Stimulated activated CD4-positive, alpha-beta T cell treated with anti-CD3 and anti-CD28 coated beads, Interleukin-15, amount 100 ng/mL, for 24 hours (primary cell): ENCODE results near the gene KCNQ5.

Experiments used
- DNase-seq: peaks from one replicate; pipeline ENCODE4 v3.0.0-alpha.2; 2020

The KCNQ5 gene

DNA sequence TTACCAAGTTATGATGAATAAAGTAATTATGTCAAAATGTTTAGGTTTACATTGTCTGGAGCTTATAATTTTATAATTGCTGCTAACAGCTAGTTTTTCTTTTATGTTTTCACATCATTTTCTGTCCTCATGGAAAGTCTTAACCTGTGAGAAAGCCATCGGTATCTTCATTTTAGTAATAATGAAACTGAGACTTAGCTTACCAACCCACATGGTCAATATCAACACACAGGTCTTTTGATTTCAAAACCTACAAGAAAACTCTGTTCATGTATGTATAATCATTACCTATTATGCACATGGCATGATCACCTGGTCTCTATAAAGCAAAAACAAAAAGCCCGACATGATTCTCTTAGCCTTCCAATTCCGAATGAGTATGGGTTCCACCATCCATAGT, 61.9 kb downstream of the KCNQ5 start:
- no peak for DNase-seq

DNA sequence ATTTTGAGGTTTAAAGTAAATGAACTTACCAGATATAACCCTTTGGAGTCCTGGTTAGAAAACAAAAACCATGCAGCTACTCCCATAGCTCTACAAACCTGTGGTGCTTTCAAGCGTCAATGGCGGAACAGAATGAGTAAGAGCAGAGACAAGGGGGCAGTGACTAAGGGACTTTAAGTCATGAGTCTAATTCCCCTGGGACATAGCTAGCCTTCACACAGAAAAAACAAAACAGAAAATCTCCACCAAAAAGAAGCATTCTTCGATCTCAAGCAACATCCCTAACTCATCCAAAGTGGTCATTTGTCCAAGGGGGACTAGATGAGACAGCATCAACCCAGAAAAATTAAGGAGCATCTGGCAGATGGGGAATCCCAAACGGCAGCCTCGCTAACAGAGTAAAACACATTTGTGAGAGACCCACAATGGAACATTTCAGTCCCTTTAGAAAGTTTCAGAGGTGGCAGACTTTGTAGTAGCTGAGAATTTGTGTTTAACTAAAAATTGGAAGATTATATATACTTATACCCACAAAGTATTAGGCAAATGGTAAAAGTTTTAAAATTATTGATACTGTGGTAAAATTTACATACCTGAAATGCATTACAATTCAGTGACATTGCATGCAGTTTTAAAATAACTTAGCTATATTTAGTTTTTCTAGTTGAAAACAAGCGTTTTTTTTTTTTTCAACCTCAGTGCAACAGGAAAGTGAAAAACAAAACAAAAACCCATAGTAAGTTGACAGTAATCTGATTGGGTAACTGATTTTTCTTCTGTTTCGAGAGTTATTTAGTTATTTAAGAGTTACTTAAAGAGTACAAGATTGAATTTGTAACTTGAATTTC, 67.5 kb downstream of the KCNQ5 start:
- no peak for DNase-seq

DNA sequence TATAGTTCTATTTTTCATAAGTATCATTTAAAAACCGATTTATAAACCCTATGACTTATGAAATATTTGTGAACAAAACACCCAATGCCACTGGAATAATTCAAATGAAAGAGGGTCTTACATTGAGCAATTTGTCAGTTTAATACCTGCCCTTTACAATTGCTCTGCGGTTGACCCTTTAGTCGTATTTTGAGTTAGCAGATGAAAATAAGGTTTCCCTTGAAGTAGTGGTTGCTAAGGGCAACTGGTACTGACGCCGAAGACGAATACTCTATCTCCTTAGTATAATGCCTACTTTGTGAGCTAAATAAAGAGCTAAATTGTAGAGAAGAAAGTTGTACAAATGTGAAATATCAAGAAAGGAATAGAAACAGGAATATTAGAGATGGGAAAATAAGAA, 69.4 kb downstream of the KCNQ5 start:
- no peak for DNase-seq

DNA sequence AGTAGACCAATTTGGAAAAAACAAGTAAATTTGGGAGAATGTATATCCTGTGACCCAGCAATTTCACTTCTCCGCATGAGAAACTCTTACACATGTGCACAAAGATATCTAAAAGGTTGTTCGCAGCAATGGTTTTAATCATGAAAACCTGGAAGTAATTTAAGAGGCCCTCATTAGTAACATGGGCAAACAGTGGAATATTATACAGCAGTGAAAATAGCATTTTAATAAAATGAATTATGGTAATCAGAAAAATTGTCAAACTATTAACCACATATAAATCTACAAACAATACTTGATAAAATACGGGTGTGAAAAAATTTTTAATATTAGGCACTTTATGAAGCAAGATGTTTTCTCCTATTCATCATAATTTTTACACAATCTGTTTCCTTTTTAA, 74.2 kb downstream of the KCNQ5 start:
- no peak for DNase-seq

DNA sequence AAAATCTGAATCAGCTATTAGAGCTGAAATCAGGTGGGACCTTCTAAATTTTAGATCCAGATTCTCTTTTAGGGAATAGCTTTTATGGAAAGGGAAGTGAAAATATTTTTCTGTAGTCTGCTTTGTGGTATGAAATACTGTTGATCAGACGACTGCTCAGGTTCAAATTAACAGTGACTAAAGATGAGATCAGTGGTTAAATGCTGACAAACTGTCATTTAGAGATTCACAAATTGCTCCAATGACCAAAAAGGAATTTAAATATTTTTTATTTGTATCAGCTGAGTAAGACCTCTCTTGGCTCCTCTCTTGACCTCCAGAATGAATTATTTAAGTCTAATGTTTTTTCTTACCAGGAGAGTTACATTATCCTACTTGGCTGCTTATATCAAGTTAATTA, 77.3 kb downstream of the KCNQ5 start:
- no peak for DNase-seq

DNA sequence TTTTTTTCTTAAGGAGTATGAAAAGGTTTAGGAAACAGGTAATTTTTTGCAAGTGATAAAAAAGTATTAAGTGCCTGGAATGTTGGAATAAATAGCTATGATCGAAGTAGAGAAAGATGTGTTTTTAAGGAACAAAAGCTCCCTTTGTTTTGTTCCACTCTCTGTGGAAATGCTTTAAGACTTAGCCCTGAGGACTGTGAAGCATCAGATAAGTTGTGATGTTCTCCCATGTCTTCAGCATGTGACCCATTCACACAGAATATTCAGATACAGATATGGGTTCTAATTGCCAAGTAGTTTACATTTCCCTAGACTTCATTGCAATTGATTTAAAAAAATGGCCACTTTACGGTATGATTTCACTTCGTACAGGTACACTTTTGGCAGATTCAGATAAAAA, 80.6 kb downstream of the KCNQ5 start:
- DNase-seq, result no peak

DNA sequence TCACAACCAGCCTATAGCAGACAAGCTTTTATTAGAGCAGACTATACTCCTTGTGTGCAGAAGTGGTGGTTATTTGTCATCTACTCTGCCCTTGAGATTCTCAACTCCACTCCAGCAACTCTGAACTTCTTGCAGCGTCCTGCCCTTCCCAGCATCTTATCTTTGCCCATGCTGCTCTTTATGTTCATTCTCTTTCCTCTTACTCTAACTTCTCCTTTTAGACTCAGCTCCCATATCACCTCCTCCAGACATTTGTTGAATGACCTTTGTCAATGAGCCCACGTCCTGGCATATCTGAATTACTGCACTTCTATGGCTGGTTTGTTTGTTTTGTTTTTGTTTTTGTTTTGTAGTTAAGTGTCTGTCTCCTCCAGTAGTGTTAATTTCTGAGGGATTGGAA, 81.2 kb downstream of the KCNQ5 start:
- no peak for DNase-seq

DNA sequence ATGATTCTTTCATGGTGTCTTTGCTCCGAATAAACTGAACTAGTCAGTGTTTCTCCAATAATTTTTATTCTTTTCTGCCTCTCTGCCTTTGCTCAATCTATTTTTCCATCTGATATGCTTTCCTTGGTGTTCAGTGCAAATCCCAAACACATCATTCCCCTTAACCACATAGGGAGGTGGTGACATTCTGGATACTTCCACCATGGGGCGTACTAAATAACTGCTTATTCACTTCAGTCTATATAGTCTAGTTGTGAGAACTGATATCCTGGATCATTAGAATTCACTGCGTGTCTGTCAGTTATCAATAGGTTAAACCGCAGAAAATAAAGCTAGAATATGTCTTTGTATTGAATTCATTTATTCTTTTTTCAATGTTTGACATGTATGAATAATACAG, 83.1 kb downstream of the KCNQ5 start:
- no peak for DNase-seq

DNA sequence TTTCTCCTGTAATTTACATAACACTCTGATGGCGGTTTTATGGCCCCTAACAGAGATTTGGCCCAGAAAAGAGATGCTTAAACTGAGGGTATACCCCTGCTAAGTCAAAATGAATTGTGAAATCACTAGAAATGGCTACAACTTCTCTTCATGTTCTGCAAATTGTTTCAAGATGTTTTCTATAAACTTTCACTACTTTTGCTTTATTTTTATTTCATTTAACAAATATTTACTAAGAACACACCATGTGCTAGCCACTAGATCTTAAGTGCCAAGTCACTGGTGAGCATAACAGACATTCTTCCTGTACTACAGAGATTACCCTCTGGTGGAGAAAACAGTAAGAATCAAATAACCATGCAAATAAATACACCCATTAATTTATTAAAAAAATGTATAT, 87.6 kb downstream of the KCNQ5 start:
- DNase-seq, result no peak

DNA sequence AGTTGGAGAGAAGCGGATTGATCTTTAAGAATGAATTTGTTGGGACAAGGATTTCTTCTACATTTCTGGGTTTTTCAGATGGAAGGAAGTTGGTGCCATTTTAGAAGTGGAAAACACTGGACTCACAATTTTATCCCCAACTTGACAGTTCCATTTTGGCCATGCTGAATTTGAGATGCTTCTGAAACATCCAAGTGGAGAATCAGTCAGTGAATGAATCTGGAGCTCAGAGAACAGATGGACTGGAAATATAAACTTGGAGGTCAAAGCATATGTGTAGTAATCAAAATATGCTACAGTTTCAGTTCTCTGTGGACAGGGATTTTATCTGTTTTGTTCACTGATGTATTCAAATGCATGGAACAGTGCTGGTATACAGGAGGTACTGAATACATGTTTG, 89.9 kb downstream of the KCNQ5 start:
- no peak for DNase-seq

DNA sequence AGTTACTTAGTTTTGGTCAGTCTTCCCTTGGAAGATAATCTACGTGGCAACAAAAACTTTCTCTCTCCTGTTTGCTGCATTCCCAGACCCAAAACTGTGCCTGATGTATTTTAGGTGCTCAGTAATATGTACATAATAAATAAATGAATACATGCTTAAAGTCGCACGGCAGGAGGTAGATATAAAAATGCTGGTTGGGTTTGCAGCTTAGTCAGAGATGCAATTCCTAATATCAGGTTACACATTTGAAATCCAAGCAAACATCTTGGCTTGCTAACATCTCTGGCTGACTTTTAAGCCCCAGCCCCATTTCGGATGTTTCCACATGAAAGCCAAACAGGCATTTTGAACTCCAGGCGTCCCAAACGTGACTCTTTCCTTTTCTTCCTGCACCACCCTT, 91.0 kb downstream of the KCNQ5 start:
- no peak for DNase-seq

DNA sequence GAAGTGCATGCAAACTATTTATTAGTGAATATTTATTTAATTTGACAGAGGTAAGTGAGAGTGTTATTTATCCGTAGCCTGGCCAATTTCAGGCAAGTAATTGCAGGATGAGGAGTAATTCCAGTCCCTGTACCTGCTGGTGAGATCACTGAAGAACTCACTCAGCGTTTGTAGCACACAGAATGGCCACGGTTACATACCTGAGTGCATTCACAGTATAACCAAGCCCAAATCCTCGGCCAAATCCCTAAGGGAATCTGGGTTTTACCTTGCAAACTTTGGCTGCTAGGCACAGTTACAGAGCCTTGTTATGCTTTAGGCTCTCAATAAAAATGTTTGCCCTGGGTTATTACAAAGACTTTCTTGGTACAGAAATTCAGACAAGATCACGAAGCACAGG, 93.3 kb downstream of the KCNQ5 start:
- DNase-seq, result no peak

DNA sequence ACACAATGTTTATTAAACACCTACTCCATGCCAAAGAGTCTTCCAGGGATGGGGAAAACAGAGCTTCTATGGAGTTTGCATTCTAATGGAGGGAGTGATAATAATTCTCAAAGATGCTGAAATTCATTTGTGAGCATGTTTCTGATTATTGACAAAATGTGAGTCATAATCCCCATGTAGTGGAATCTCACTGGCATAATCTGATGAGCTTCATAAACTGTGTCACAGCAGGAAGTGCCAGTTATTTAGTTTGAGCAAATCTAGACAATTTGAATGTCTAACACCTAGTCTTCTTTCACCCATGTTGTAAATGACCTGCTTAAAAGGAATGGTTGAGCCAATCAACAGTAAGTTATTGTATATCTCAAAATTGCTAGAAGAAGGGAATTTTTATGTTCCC, 95.1 kb downstream of the KCNQ5 start:
- no peak for DNase-seq

DNA sequence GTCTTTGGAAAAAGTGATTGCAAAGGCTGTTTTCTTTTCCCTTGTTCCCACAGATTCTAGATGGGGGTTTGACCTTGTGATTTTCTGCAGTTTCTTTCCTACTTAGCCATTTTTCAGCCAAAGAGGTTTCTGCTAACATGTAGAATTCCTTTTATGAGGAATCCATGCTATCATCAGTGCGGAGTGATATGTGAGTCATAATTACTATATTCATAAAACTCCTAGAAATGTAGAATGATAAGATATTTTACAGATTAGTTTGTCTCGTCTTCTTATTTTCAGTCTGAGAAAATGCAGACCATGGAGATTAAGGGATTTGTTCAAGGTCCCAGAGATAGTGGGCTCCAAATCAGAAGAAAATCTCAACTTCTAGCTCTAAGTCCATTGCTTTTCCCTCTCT, 98.6 kb downstream of the KCNQ5 start:
- no peak for DNase-seq

DNA sequence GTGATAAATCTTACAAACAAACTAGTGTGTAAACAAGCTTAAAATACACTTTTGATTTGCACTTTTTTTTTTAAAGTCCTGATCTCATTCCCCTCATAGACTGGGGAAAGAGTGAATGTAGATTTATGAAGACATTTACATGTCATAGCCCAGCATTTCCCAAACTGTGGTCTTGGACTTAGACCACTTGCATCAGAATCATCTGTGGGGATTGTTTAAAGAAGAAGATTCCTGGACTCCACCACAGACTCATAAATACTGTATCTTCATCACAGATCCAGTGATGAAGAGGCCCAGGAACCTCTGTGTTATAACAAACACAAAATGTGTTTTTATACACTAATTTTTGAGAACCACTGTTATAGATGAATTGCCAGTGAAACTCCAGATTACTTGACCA, 99.5 kb downstream of the KCNQ5 start:
- no peak for DNase-seq

DNA sequence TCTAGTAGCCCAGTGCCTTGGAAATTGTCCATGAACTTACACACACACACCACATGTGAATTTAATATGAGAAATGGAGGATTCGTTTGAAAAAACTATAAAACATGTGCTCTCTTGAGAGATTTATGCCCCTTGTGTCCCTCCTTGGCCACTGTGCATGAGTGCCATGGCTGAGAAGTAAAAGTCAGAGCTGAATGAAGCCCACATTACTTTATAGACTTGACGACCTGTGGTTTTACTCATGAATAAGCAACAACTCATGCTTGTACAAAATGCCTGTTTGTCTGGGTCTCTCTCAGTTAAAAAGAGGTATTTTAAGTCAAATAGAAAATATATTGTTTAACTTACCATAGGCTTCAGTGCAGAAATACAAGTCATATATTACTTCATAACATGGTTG, 102.7 kb downstream of the KCNQ5 start:
- DNase-seq, result no peak

DNA sequence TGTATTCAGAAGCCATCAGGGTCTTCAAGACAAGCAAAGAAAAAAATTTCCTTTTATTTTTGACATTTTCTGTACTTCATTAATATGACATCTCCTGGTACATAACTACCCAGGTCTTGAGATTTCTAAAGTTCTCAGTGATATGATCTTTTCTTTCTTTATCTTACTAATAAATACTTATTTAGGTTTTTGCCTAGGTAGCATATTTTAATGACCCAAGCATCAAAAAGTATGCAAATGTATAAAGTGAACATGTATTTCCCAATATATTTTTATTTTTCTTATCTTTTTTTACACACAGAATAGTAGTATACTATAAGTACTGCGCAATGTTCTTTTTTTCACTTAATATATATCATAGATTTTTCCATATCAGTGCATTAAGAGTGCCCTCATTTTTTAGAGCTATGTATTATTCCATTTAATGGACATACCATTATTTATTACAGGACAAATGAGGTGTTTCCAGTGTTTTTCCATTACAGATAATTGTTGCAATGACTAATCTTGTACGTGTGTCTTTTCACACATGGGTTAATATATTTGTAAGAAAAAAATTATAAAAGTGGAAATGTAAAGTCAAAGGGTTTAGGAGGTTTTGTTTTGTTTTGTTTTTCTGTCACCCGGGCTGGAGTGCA, 107.0 kb downstream of the KCNQ5 start:
- no peak for DNase-seq

DNA sequence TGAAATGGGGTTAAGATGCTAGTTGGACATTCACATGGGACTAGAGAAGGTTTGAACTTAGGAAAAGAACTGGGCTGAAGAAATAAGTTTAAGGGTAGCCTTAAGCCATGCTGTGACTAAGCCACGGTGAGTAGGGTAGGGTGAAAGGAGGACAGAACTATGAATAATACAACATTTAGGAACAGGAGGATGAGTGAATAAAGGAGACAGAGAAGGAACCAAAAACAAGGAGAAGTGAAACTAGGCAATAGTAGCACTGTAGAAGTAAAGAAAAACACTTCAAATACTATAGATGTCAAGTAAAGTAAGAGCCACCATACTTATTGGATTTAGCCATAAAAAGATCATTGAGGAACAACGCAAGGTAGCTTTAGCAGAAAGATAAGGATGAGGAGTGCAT, 111.2 kb downstream of the KCNQ5 start:
- no peak for DNase-seq

DNA sequence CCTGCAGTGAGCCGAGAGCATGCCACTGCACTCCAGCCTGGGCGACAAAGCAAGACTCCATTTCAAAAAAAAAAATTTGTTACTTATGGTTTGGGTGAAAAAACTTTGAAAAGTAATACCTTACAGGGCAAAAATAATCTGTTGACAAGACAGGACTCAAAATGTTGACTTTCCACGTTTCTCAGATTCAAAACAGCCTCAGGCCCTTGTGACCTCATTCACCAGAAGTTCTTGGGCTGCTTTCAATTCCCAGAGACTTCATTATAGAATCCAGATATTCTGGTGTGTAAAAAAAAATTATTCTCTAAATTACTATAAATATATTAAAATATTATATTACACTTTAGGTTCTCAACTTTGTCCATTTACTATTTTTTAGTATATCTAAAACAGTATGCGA, 116.2 kb downstream of the KCNQ5 start:
- no peak for DNase-seq

DNA sequence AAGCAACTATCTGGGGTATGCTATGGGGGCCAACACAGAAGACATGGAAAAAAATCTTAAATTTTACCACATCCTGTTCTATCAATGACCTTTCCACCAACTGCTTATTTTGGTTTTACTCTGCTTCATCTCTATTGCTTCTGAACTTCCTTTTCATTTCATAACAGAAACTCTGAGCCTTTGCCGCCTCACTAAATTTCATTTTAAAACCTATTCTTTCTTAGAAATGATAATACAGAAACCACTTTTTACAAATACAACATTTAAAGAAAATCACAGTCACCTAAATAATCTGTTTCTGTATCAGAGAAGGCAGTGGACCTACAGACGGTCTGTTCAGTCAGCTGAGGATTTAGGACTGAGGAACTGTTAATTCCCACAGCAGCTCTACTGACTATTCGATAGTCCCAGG, 117.5 kb downstream of the KCNQ5 start:
- no peak for DNase-seq

DNA sequence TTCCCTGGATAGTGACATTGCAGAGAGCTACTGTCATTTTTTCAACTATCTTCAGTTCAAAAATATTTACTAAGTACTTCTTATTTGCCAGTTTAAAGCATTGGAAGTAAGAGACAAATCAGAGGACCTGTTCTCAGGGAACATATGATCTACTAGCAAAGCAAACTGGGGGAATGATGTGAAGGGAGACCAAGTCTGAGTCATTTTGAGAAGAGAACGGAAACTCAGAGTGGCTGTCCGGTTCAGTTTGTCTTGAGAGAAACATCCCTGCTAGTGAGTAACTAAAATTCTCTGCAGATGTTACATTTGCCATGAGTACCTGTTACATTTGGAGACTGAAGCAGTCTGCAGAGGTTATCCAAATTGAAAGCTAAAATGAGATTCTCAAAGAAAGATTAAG, 118.3 kb downstream of the KCNQ5 start:
- DNase-seq, result peak; percentile 5

DNA sequence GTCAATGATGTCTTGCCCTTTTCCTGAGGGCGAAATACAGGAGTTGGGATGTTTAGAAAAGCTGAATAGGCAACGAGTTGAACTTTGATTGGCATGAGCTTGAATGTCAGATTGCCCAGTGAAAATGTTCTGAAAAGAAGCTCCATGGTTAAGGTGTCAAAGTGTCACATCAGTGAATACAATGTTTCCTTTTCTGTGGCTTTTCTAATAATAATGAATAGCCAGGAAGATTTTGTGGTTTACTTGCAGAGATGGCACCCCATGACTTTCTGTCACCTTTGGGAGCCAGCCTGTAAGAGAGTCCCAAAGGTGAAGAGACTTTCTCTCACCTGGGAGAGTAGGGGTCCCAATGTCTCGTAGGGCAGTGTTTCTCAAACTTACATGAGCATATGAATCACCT, 119.2 kb downstream of the KCNQ5 start:
- DNase-seq, result no peak

DNA sequence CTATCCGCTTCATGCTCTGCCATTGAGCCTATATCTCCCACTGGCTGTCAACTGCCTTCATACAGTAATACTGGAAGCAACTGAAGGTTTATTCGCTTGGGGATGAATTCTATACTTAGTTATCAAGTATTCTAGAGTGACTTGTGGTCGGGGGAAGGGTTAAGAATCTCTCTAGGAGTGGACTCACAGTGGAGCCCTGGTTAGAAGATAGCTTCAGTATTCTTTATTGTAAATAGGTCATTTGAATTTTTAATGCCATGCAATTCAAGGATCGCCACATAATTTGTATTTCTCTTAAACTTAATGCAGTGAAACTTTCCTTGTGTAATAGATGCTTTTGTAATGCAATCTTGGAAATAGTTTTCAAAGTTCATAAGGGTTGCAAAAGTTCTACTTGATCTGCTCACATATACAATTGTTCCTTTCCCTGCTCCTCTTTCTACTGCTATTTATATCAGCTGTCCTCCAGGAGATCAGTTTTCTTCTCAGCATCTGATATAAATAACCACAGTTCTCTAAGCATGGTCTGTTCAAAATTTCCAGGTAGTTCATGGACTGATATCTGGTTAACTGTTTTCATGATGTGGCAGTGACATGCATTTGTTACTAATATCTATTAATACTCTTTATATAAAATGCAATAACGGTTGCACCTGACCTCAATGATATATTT, 120.3 kb downstream of the KCNQ5 start:
- DNase-seq, result no peak

DNA sequence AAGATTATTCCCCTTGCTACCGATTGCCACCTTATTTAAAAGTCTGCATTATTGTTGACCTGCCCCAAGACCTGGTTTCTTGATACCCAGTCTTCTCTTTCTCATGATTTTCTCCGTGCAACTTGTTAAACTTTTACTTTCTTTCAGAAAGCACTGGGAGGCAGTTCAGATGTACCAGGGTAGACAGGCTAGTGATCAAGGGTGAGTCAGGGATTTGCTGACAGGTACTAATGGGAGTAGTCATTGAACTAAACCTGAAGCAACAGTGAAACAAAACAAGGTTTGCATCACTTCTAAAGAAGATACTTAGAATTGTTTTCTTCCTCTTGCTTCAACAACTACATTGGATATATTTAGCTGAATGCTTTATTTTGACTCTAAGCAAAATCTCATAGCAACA, 124.4 kb downstream of the KCNQ5 start:
- no peak for DNase-seq
